Ramos (cell line): ENCODE results near the gene ECSCR.
"Not testable (repeated sequence)": the region's sequence is repeated elsewhere in the genome, so short reads cannot be mapped to it uniquely, and the experiment has no call there.

Experiments used
- in situ Hi-C: fragments of 300-500 bp; cut with MboI; formaldehyde crosslinking; loops from one replicate; pipeline ENCODE4 v1.14.3; 2022; ENCODE audit warnings: low sequenced_read_pairs; ENCODE audit not compliant: unreplicated experiment

The ECSCR gene

DNA sequence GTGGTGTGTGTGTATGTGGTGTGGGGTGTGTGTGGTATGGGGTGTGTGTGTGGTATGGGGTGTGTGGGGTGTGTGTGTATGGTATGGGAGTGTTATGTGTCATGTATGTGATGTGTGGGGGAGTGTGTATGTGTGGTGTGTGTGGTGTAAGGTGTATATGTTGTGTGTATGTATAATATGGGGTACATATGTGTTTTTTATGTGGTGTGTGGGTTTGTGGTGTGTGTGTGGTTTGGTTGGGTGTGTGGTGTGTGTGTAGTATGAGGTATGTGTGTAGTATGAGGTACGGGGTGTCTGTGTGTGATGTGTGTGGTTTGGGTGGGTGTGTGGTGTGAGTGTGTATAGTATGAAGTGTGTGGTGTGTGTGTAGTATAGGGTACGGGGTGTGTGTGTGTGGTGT lies 11.4 kb downstream of the ECSCR start:
- in situ Hi-C loops: no loop called here

DNA sequence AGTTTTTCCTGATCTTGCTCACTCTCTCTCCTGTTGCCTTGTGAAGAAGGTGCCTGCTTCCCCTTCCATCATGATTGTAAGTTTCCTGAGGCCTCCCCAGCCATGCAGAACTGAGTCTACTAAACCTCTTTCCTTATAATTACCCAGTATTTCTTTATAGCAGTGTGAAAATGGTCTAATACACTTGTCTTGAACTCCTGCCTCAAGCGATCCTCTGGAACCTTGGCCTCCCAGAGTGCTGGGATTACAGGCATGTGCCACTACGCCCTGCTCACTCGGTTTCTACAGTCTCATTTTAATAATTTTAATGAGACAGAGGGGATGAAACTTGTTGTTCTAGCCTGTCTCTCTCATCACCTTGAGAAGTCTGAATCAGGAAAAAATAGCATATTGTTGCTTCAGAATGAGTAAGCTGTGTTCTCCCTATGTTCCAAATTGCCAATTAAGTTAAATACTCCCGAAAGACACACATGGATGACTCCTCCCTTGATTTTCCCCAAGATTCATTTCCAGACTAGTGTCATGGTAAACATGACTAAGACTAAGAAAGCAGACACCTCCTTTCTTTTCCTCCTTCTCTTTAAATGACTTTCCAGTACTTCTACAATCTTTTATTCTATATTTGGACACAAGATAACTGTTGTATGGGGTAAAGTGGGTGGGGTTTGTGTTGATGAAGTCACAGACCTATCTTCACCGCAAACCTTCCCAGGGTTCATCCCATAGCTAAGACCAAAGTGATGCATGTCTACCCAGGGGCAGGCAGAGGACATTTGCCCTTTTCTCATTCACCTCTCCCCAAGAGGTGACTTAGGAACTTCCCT lies 15.4 kb downstream of the ECSCR start:
- in situ Hi-C loops: no loop called here

DNA sequence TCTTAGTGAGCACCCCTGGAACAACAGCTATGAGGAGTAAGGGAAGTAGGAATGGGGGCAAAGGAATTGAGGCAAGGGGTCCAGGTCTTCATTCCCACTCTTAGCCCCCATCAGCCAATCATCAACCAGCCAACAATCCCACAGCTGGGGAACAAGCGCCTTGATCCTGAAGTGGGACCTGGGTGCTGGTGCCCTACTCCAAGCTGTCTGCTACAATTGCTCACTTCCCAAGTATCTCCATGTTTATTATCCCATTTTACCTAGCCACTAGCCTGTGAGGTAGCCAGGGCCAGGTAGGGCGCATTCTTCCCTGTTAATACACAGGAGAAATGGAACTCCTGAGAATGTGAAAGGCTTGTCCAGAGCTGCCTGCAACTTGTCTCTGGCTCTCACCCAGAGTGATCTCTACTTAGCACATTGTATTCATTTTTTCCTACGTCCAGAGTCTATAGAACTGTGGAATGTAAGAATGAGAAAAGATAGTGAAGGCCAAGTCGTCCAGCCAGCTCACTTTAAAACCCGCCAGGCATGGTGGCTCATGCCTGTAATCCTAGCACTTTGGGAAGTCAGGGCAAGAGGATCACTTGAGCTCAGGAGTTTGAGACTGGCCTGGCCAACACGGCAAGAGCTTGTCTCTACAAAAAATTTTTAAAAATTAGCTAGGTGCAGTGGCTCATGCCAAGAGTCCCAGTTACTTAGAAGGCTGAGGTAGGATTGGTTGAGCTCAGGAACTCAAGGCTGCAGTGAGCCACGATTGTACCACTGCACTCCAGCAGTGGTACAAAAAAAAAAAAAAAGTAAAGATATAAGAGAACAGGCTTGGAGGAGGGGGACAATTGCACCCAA lies 17.0 kb downstream of the ECSCR start:
- in situ Hi-C loops: no loop called here

DNA sequence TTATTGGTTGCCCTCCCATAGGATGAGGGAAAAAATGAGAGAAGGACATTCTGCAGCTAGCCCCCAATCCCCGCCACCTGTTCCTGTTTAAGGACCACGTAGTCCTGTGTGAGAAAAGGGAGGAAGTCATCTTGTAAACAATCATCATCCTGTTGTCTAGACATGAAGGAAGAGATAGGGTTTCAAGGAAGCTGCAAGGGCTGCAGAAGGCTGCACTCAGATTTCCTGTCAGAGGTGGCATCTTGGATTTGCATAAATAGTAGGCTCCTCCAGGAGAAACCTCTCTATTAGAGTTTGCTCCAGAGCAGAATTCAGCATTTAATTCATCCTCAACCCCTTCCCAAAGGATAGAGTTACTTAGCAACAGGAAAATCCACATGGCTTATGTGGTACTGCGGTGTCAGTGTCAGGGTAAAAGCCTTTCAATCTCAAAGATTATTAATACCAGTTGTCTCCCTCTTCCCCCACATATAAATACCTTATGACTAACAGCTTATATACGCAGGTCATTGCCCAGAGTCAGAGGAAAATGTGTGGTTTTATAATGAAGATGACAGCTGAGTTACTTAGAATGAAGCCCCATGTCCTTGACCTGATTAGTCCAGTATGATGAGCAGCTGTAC lies 18.6 kb downstream of the ECSCR start:
- in situ Hi-C loops: no loop called here

DNA sequence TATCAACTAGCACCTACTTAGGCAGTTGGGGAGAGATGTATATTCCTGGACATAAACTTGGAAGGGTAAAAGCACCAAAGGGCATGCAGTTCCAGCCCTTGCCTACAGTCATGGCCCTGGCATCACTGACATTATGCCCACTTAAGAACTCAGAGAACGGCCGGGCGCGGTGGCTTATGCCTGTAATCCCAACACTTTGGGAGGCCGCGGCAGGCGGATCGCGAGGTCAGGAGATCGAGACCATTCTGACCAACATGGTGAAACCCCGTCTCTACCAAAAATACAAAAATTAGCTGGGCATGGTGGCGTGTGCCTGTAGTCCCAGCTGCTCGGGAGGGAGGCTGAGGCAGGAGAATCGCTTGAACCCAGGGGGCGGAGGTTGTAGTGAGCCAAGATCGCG lies 22.1 kb downstream of the ECSCR start:
- in situ Hi-C loops: not testable (repeated sequence)

DNA sequence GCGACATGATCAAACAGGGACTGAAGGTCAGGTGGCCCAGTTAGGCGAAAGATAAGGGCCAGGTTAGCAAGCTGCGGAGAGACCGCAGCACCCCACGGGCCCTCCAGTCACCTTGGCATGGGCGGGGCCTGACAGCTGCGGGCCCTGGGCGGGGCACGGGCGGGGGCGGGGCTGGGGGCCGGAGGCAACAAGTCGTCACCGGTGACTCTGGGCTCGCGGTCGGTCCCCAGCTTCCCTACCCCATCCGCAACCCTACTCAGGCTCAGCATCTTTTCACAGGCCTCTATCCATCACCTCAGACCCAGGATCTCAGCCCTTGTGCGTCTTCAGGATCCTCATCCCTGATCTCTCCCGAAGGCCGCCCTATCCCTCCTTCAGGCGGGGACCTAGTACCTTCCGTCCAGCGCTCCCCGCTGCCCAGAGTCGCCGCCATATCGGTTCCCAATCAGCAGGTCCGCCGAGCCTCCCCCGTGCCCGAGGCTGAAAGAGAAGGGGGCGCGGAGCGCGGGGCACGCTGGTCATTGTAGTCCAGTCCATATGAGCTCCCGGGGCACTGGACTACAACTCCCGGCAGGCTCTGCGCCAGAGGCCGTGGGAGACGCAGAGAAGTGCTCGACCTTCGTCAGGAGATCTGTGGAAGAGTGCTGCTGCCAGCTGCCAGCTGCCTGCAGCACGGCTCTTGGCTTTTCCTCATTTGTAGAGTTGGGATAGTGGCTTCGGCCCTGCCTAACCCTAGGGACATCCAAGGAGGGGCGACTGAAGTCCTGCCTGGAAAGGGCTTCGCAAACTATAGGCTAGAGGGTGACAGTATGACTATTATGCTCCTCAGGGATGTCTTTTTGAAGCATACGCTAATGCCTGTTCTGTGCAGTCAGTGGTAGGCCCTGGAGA lies 23.3 kb downstream of the ECSCR start, which contains the start of gene DNAJC18:
TSS of gene DNAJC18 (minus strand) at position 513 of the 891 bp plus-strand sequence. CDS start at position 433, 80 bp downstream.
- in situ Hi-C loops: no loop called here

DNA sequence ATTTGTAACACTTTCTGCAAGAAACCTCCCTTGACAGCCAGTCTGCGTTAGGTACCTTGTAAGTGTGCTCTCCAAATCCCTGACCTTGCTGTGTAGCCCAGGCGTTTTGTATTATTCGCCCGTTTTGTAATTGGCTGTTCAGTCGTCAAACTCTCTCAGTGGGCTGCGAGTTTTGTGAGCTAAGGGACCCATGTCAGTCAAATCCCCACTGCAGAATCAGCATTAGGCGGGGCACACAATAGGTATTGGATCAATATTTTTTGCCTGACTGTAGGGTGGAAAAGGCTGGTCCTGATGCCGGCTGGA lies 23.9 kb downstream of the ECSCR start:
- in situ Hi-C loops: no loop called here

DNA sequence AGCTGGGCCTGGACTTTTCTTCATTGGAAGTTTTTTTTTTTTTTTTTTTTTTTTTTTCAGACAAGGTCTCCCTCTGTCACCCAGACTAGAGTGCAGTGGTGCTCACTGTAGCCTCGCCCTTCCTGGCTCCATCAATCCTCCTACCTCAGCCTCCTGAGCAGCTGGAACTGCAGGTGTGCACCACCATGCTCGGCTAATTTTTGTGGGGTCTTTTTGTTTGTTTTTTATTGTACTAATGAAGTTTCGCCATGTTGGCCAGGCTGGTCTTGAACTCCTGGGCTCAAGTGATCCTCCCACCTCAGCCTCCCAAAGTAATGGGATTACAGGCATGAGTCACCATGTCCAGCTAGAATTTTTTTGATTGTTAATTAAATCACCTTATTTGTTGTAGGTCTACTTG lies 26.9 kb downstream of the ECSCR start:
- in situ Hi-C loops: no loop called here

DNA sequence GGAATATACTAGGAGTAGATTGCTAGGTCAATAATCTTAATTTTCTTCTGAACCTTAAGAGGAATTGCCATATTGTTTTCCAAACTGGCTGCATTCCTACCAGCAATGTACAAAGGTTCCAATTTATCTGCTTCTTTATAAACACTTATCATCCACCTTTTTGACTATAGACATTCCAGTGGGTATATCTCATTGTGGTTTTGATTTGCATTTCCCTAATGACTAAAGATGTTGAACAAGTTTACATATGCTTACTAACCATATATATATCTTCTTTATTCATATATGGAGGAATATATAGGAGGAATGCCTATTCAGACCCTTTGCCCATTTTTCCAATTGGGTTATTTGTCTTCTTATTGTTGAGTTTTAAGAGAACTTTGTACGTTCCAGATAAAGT lies 30.8 kb downstream of the ECSCR start:
- in situ Hi-C loops: no loop called here

DNA sequence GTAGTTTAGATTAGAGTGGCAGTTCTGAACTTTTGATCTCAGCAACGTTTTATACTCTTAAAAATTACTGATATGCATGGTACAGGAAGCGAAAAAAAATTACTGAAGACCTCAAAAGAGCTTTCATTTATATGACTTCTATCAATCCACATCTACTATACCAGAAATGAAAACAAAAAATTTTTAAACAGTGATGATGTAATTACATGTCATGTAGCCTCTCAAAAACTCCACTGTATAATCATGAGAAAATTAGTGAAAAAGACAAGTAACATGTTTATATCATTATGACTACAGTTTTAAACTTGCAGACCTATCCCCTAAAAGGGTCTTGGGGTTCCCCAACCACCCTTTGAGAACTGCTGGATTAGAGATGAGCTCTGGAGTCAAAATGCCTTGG lies 32.5 kb downstream of the ECSCR start:
- in situ Hi-C loops: no loop called here

DNA sequence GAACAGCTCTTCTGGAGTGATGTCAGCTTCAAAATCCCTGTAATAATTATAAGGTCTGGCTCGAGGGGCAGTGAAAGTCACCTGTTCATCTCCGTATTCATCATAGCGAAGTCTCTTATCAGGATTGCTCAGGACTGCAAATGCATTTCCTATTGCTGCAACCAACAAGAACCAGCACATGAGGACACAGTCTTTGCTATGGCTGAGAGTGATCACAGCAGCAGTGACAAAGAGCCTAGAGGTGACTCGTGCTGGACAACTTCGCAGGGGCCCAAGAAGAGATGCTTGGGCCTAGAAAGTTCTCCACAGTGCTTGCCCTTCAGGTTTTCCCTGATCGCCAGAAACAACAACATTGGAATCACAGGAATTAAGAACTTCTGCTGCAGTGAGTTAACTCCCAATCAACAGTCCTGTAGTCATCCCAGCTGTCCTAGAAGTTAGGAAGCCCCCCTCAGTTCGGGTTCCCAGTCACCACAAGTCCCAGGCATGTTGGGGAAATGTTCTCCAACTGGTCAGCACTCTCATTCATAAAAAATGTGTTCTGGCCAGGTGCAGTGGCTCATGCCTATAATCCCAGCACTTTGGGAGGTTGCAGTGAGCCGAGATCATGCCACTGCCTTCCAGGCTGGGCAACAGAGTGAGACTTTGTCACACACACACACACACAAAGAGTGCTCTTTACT lies 36.2 kb downstream of the ECSCR start:
- in situ Hi-C loops: loop anchor here (5.0 to 10.0 kb wide), 2 partner anchors 91 to 338 kb away; no protein-coding TSS in a partner anchor

DNA sequence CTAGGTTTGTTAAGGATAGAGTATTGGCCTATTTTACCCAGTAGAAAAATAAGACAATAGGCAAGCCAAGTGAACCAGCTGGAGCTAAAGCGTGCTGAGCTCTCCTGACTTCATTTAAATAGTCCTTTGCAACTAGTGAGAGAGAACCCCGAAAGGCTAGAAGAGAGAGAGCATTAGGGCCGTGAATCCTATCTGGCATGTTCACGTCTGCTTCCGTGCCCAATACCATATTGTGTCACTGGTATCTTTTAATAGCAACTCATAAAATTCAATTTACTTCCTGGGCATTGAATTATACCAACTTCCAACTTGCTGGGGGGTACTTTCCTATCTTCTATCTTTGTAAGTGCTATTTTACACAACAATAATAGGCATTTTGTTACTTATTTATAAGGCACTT lies 37.0 kb downstream of the ECSCR start:
- in situ Hi-C loops: loop anchor here (5.0 to 10.0 kb wide), 2 partner anchors 92 to 339 kb away; no protein-coding TSS in a partner anchor

DNA sequence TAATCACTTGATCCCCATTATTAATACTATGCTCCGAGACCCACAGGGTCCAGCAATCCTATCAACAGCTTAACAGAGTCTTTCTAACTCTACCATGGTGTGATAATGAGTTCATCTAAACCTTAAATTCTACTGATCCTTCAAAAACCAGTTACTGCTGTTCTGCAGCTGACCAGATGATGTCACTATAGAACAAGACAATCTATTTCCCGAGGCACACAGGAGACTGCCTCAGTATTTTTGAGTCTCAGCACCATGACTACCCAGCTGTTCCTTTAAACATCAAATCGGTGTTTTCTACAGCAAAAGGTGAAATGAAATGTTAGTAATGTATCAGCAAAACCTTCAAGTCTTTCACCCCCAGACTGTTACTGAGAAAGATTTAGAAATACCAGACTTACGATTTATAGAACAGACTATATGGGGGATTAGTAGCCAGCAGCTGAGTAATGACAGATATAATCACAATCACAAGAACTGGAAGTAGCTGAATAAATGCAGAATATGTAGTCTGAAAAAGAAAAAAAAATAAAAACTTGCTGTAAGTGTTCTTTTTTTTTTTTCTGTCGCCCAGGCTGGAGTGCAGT lies 40.1 kb downstream of the ECSCR start:
- in situ Hi-C loops: loop anchor here (10.0 kb wide), 1 partner anchor 342 kb away; no protein-coding TSS in a partner anchor

DNA sequence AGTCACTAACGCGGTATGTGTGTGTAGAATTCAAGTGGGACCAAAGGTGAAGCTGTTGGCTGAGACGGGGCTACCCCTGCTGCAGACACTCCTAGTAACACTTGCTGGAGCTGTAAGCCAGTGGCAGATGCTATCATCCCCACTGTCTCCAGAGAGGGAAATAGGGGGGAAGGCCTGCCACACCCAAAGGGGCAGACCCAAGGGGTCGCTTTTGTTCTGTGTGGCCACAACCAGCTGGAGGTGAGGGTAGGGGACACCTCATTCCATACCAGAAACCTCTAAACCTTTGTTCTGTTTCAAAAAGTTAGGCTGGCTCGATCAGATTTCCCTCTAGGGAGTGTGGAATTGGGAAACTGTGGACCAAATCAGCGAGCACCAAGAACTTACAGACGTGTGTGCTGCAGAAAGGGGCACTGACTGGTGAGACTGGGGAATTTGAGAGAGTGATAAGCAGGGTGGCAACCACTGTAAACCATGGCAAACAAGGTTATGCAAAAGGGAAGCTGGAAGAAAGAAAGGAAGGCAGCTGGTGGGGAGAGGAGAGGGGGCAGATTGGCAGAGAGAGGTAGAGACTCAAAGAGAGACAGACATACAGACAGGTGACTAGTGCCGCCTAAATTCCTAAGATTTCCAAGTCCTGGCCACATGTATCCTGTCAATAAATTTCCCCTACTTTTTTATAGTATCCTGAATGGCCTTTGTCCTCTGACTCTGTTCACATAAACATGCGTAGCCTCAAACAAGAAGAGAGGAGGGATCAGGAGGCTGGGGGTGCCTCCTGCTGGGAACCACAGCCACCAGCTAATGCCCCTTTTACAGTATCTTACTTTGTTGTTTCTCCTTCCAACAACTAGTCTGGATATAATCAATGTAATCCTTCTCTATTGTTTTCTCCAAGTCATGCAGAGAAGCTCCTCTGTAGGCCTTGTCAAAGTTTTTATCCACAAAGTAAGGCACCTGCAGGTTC lies 43.0 kb downstream of the ECSCR start:
- in situ Hi-C loops: loop anchor here (10.0 kb wide), 1 partner anchor 345 kb away; no protein-coding TSS in a partner anchor

DNA sequence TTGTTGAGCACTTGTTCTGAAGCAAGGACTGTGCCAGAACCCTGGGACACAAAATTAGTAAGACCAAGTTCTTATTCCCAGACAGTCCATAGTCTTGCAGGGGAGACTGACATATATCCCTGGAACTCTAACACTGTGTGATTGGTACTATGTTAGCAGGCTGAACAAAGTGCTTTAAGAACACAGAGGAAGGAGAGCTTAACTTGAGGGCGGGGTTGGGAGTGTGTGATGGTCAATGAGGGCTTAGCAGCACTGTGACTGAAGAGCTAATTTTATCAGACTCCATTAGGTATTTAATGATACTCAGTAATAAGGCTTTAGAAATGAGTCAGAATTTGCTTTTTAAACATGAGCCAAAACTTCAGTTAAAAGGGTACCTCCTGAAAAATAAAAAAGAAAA lies 43.8 kb downstream of the ECSCR start:
- in situ Hi-C loops: no loop called here

DNA sequence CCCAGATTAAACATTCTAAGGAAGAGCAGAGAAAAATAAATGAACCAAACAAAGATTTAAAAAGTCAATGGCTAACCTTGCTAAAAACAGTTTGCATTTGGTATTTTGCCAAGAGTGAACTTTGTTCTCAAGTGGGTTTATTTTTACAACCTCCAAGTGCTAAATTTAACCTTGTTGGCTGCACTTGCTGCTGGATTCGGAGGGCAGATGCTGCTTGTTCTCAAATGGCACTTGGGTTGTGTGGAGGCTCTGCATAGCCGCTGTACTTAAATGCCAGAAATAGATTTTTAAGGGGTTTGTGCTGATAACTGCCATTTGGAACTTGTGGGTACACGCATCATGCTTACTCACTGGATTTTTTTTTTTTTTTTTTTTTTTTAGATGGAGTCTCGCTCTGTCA lies 45.3 kb downstream of the ECSCR start:
- in situ Hi-C loops: no loop called here

DNA sequence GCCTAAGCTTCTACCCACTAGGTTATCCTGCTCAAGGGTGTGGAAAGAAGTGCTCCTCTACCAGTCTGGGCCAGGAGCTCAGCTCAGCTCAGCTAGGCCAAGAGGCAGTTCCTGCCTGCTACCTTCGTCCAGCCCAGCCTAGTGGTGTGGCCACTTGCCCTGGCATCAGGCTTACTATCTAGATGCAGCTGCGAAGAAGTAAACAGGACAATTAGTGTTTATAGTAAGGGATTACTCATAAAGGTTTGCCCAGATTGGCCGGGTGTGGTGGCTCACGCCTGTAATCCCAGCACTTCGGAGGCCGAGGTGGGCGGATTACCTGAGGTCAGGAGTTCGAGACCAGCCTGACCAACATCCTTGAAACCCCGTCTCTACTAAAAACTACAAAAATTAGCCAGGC lies 45.9 kb downstream of the ECSCR start:
- in situ Hi-C loops: no loop called here

DNA sequence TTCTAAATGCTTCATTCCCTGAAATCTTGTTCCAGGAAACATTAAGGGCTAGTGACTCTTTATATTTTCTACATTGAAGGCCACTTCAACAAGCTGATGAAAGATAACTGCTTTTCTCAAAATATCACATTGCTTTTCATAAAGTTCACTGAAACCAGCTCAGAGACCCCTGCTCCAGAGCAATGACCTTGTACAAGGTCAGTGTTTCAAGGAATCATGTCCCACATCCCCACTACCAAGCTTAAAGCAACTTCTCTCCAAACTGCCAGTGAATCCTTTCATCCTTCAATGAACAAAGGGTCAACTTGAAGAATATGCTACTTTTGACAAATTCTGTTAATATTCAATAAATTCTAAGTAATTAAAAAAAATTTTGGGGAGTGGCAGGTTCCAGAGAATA lies 46.7 kb downstream of the ECSCR start:
- in situ Hi-C loops: no loop called here
